GM19463 (cell line): ENCODE measurements around the gene LRFN2.

Source experiments
- ATAC-seq: cut with Tn5 transposase; IDR thresholded peaks from one replicate; pipeline ENCODE4 v1.9.1; 2021; ENCODE audit warnings: mild to moderate bottlenecking, moderate library complexity; ENCODE audit not compliant: unreplicated experiment

LRFN2 gene

DNA sequence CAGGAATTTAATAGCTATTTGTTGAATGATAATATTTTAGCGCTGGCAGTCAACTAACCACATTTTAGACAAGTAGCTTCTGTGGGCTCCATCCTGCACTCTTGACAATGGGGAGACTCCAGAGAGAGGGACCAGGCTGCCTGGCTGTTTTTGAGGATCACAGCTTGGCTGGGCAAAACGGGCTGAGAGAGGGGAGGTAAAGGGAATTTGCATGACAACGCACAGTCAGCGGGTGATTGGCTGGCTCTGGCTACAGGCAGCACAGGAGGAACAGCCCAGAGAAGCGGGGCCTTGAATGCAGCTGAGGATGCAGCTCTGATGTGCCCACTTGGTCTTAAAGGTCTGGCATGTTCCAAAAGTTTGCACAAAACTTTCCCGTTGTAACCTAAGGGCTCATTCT is 41.2 kb downstream of the LRFN2 start:
- no peak for ATAC-seq

DNA sequence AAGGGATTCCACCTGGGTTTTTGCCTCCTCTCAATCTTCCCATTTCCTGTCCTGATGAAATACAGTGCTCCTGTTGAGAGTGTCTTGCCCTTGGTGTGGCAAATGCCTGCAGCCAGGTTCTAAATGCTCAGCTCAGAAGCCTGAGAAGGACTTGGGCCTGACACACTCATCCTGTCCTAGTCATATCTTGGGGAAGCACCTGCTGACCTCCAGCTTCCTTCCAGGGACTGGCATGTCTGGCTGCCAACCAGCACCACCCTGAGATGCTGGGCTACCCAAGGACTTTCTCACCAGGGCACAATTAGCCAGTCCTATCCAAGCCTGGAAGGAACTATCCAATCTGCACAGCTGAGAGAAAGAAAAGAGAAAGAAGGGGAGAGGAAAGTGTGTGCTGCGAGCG is 43.4 kb downstream of the LRFN2 start:
- no peak for ATAC-seq

- no peak for ATAC-seq
Observed at GRCh38 chr6:40543146-40543545, 44.0 kb downstream of the LRFN2 start.

- no peak for ATAC-seq
Observed at GRCh38 chr6:40542175-40542764, 44.9 kb downstream of the LRFN2 start.

DNA sequence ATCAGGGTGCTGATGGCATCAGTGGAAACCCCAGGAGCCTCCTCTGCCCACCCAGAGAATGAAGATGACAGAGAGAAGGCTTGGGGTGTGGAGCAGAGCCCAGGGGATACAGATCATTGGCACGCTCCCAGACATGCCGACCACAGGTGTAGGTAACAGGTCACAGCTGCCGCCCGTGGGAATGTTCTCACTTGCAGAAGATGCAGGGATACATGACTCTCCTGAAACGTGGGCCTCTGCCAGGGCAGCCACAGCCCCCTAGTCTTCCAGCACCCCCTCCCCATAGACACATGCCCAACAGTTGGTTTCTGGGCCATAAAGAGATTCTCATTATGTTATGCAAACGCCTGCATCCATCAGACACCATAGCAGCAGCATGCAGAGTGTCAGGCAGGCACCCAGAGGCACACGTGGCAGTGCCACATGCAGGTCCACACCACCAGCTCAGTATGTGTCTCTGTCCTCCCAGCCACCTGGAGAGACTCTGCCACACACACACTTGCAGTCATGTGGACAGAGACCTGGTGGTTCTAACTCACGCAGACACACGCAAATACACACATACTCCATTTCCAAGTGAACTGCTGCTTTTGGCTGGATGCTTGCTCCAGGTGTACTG is 45.5 kb downstream of the LRFN2 start:
- no peak for ATAC-seq

DNA sequence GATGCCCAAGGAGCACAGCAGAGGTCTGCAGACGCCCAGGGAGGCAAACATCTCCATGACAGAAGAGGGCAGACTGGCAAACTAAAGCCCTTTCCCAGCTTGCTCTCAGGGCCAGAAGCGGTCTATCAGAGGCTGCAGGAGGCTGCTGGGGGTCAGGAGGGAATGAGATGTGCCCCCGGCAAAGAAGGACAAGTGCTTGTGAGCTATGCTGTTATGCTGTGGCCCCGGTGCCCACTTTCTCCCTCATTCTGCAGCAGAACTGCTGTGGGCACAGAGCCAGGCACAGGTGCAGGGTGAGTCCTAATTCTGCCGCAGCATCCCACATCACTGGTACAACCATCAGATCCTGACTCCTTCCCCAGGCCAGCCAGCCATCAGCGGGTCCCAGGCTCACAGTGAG is 46.4 kb downstream of the LRFN2 start:
- ATAC-seq: no peak

DNA sequence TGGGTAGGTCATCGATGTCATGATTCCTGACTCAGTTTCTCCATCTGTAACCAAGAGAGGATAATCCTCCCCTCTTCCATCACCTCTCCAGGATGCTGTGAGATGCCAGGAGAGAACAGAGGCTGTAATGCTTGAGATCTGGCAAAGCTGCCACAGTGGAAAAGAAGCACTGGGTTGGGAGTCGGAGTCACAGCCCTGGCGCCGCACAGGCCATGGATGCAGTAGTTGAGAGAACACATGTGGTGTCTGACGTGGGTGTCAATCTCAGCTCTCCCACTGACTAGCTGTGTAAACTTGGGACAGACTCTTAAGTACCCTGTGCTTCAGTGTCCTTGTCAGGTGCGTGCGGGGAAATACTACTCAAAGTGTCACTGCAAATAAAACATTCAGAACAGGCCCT is 47.3 kb downstream of the LRFN2 start:
- ATAC-seq: no peak

GRCh38 chr6:40538556-40538955 is 48.6 kb downstream of the LRFN2 start:
- ATAC-seq: no peak

GRCh38 chr6:40537446-40537845 is 49.7 kb downstream of the LRFN2 start:
- no peak for ATAC-seq

GRCh38 chr6:40536442-40536841 is 50.7 kb downstream of the LRFN2 start:
- ATAC-seq: no peak

DNA sequence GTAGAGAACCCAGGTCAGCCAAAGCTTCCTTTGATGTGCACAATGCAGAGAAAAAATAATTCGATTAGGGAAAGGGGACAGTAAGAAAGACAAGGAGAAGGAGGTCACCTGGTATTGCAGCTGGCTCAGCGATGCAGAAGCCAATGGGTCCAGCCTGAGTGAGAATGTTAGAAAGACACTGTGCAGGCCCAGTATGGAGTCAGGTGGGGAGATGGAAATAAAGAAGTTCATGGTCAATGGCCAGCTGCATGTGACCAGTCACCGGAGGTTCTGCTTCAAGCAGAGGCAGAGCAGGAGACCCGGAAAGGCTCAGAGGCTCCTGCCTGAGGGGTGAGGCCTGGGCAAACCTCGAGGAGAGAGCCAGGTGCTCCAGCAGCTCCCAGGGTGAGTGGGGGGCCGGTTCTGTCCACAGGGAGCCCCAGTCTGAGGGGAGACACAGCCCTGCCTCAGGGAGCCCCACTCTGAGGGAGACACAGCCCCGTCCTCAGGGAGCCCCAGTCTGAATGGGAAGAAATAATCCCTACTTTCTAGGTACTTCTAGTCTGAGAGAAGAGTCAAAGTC is 51.3 kb downstream of the LRFN2 start:
- ATAC-seq: no peak

GRCh38 chr6:40535110-40535818 is 51.9 kb downstream of the LRFN2 start:
- ATAC-seq: no peak

DNA sequence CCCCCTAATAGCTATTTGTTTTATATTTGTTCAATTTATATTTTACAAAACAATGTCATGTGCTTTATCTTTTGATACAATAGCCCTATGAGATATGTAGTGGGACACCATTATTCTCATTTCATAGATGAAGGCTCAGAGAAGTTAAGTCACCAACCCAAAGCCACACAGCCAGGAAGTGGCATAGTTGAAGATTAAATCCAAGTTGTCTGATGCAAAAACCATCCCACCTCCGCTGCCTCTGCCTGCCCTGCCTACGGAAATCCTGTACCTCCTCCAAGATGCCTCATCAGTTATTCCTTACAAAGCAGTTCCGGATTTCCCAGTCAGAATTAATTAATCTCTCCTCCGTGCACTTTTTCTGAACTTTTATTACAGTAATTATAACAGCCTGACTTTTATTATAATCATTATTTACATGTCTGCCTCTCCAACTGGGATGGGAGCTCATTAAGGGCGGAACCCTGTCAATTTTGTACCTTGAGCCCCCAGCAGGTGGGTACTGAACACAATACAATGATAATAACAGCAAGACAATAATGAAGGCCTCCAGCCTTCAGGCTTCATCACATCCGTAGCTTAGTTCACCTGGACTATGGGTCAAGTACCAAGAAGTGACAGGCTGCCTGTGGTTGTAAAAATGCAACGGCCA is 54.7 kb downstream of the LRFN2 start:
- no peak for ATAC-seq

- ATAC-seq: no peak
Observed at GRCh38 chr6:40529919-40530318, 57.2 kb downstream of the LRFN2 start.

DNA sequence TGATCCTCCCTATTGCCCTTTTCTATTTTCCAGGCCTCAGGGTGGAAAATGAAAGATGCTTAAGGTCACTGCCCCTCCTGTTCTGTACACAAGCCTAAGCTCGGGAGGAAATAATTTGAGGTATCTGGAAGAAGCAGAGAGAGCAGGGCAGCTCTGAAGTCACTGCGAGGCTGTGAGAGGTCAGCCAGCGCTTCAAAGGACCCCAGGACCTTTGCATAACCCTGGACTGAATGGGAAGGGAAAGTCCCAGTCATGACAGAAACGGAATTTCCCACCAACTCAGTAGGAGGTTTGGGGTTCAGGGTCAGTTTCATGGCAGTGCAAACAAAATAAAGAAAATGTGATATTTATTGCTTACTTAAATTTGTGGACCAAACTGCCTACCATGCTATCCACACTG is 58.1 kb downstream of the LRFN2 start:
- ATAC-seq: no peak

DNA sequence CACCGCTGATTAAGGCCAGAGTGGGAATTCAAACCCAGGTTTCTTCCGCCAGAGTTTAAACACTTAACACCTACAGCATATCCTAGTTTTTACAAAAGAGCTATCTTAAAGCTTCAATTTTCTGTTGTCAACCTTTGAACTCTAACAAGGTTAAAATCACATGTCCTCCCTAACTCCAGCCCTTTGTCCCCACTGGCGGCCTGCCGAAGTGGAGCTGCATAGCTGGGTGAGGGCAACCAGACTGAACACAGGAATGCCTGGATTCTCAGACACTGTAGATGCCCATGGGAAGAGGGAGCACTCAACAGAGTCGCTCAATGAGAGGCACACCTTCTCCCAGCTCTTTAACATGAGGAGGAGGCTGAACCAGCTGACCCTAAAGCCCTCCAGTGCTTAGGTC is 59.1 kb downstream of the LRFN2 start:
- no peak for ATAC-seq

DNA sequence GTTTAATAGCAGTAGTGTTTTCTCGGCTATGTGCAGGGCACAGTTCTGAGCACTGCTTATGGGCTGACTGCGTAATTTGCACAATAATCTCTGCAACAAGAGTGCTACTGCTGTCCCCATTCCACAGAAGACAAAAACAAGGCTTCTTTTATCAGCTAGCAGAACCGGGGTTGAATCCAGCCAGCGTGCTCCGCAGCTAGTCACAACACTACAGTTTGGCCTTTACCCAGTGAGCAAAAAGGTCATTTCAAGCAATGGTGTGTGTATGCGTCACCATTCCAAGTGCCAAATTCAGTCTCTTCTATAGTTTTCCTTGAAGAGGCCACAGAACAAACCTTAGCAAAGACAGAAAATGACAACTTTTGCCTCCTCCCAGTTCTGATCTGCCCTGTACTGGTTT is 61.1 kb downstream of the LRFN2 start:
- no peak for ATAC-seq

GRCh38 chr6:40524797-40525585 is 62.2 kb downstream of the LRFN2 start:
- ATAC-seq: no peak

DNA sequence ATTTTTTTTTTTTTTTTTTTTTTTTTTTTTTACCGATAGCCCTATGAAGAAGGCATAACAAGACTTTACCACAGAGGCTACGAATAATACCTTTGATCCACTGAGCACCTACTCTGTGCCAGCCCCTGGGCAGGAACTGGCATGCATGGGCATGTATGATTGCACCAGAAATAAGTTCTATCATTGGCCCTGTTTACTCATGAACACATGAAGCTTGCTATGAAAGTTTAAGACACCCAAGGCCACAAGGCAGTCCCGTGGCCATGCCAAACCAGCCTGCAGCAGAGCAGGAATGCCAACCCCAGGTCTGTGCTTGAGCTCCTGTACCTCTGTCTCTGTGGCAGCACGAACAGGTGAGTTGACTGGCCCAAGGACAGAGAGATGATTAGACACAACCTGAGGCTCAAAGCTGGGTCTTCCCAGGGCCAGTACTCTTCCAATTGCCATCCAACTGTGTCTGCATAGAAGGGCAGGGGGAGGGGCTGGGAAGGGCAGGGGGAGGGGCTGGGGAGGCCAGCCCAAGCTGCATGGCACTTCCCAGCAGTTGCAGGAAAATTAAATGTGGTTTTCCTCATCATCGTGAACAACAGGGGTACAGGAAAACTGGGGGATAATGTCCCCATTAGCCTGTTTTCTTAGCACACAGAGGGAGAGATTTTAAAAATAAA is 63.5 kb downstream of the LRFN2 start:
- ATAC-seq: no peak

GRCh38 chr6:40521496-40521895 is 65.7 kb downstream of the LRFN2 start:
- ATAC-seq: no peak
